Ishikawa (cell line): ENCODE results near the gene CTXN3.

ENCODE experiments used
- CEBPB ChIP-seq: IDR thresholded peaks from 2 replicates; pipeline ENCODE4 v1.6.1; 2012
- CREB1 ChIP-seq: IDR thresholded peaks from 2 replicates; pipeline ENCODE4 v1.6.1; 2012; ENCODE audit warnings: low read depth
- EGR1 ChIP-seq: IDR thresholded peaks from 2 replicates; pipeline ENCODE4 v1.6.1; 2012
- FOXM1 ChIP-seq: IDR thresholded peaks from 2 replicates; pipeline ENCODE4 v1.6.1; 2012; ENCODE audit warnings: low read depth, borderline replicate concordance
- RAD21 ChIP-seq: IDR thresholded peaks from 2 replicates; pipeline ENCODE4 v1.6.1; 2012; ENCODE audit warnings: low read depth
- TAF1 ChIP-seq: IDR thresholded peaks from 2 replicates; pipeline ENCODE4 v1.6.1; 2012; ENCODE audit warnings: low read depth, mild to moderate bottlenecking
- YY1 ChIP-seq: IDR thresholded peaks from 2 replicates; pipeline ENCODE4 v1.6.1; 2012; ENCODE audit warnings: low read depth
- TF ChIP-seq, protein P1 (sequence below): IDR thresholded peaks from 2 replicates; pipeline ENCODE4 v1.6.1; 2012

- TF ChIP-seq RAD21, result no peak
- no peak for TF ChIP-seq CEBPB
- no peak for TF ChIP-seq CREB1
- TF ChIP-seq YY1, result no peak
- TF ChIP-seq, protein P1, sequence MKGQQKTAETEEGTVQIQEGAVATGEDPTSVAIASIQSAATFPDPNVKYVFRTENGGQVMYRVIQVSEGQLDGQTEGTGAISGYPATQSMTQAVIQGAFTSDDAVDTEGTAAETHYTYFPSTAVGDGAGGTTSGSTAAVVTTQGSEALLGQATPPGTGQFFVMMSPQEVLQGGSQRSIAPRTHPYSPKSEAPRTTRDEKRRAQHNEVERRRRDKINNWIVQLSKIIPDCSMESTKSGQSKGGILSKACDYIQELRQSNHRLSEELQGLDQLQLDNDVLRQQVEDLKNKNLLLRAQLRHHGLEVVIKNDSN, result no peak
- TF ChIP-seq TAF1, result no peak
- no peak for TF ChIP-seq FOXM1
- TF ChIP-seq EGR1, result no peak
Measured at GRCh38 chr5:127602481-127602880, 46.4 kb upstream of the CTXN3 start.
